ENCODE results near the gene OGFR. TPM values are rescaled to one million over a fixed set of nuclear protein-coding genes. Genes with fewer than 3 reads are reported as not detected.

Gene OGFR
- total and polyA plus RNA-seq, 2 experiments from 2014 or later = 9.6 to 50.6 TPM

GRCh38 chr20:62828051-62828450 is 23.4 kb downstream of the OGFR start (continued):
- TF ChIP-seq ZNF462 (CRISPR knock-in tag; IDR thresholded peaks at IDR 0.05) (no peak), STAT1 (IDR thresholded peaks at IDR 0.05; ENCODE audit: unreplicated experiment) (no peak), CREB1 (CRISPR knock-in tag; IDR thresholded peaks at IDR 0.05; ENCODE audit: low read depth) (no peak), CTCF (conservative IDR thresholded peaks at IDR 0.05; ENCODE audit: low read depth in 2 of 2) (no peak), ETS1 (IDR thresholded peaks at IDR 0.05) (no peak), ZNF331 (CRISPR knock-in tag; IDR thresholded peaks at IDR 0.05; ENCODE audit: low read depth) (no peak)

All from GM23338 (cell line).